Skeletal muscle tissue (tissue), 4 donors: ENCODE results near the gene HPCA. TPM values are rescaled to one million over a fixed set of nuclear protein-coding genes. Genes with fewer than 3 reads are reported as not detected.
A peak's percentile ranks its signal among the peaks of the same experiment; 100 is the strongest.

ENCODE experiments used
- H3K27ac ChIP-seq: one replicate; pipeline ENCODE4 v1.7.0; 2013; ENCODE audit warnings: mild to moderate bottlenecking, low read depth, low read length, inconsistent platforms
- H3K27me3 ChIP-seq, 3 donors: one replicate each; pipeline ENCODE4 v1.7.0; 2013; ENCODE audit warnings: low read length in 3 of 3; ENCODE audit not compliant: control insufficient read depth in 3 of 3, insufficient read depth in 3 of 3
- H3K36me3 ChIP-seq, 3 donors: one replicate each; pipeline ENCODE4 v1.7.0; 2013; ENCODE audit warnings: low read length in 3 of 3; ENCODE audit not compliant: control insufficient read depth in 3 of 3, insufficient read depth in 3 of 3
- H3K4me1 ChIP-seq, 3 donors: one replicate each; pipeline ENCODE4 v1.7.0; 2013; ENCODE audit warnings: low read length in 3 of 3, mild to moderate bottlenecking in 3 of 3; ENCODE audit not compliant: control insufficient read depth in 3 of 3, insufficient read depth in 3 of 3
- H3K4me3 ChIP-seq, 3 donors: one replicate each; pipeline ENCODE4 v1.7.0; 2013; ENCODE audit warnings: low read length in 3 of 3
- H3K9ac ChIP-seq, 3 donors: one replicate each; pipeline ENCODE4 v1.7.0; 2013; ENCODE audit warnings: low read length in 3 of 3, mild to moderate bottlenecking in 3 of 3, moderate library complexity in 2 of 3, low read depth in 1 of 3
- H3K9me3 ChIP-seq, 3 donors: one replicate each; pipeline ENCODE4 v1.7.0; 2013; ENCODE audit warnings: low read length in 3 of 3; ENCODE audit not compliant: control insufficient read depth in 3 of 3
- total RNA-seq: library from RNA; depleted of rRNA; stranded (reverse); fragments of >200 nt; gene quantifications from one replicate; pipeline ENCODE4 v1.2.3, GENCODE V29; 2014
- donor health status: Osteomylitis.

The HPCA gene
- total RNA-seq, 1 donor from 2014 or later, result not detected

- Histone ChIP-seq H3K4me1 (peaks cover 0 to 6% (median 0%) of the 10 kb centered on the region in 3 donors), H3K4me3 (no peak overlapping the region), H3K27ac (no peak overlapping the region), H3K9ac (no peak overlapping the region), H3K36me3 (no peaks in the 10 kb centered on the region), H3K27me3 (peaks cover 60 to 63% (median 62%) of the 10 kb centered on the region in 3 donors), H3K9me3 (no peaks in the 10 kb centered on the region)
Observed at GRCh38 chr1:32888677-32889420, 2.6 kb downstream of the HPCA start.

- Histone ChIP-seq H3K27ac (no peak overlapping the region), H3K9me3 (no peaks in the 10 kb centered on the region), H3K4me3 (no peak overlapping the region), H3K9ac (no peak overlapping the region), H3K36me3 (no peaks in the 10 kb centered on the region), H3K4me1 (peaks cover 0 to 6% (median 0%) of the 10 kb centered on the region in 3 donors), H3K27me3 (peaks cover 58 to 66% (median 62%) of the 10 kb centered on the region in 3 donors)
Observed at GRCh38 chr1:32889731-32890278, 3.5 kb downstream of the HPCA start.

- Histone ChIP-seq H3K9ac (no peak overlapping the region), H3K27ac (no peak overlapping the region), H3K9me3 (no peaks in the 10 kb centered on the region), H3K4me3 (no peak overlapping the region), H3K4me1 (peaks cover 0 to 6% (median 0%) of the 10 kb centered on the region in 3 donors), H3K27me3 (peaks cover 49 to 68% (median 56%) of the 10 kb centered on the region in 3 donors), H3K36me3 (no peaks in the 10 kb centered on the region)
Observed at GRCh38 chr1:32890516-32891240, 4.4 kb downstream of the HPCA start.

- peaks cover 45 to 65% (median 51%) of the 10 kb centered on the region in 3 donors for H3K27me3 ChIP-seq
- no peaks in the 10 kb centered on the region for H3K36me3 ChIP-seq
- no peaks in the 10 kb centered on the region for H3K9me3 ChIP-seq
- H3K4me1 ChIP-seq, result peaks cover 0 to 6% (median 0%) of the 10 kb centered on the region in 3 donors
- H3K27ac ChIP-seq, result no peak overlapping the region
- H3K9ac ChIP-seq, result no peak overlapping the region
- H3K4me3 ChIP-seq, result no peak overlapping the region
Observed at GRCh38 chr1:32891241-32891570, 4.9 kb downstream of the HPCA start.

- Histone ChIP-seq H3K27ac (no peak overlapping the region), H3K27me3 (peaks cover 44 to 64% (median 50%) of the 10 kb centered on the region in 3 donors), H3K36me3 (no peaks in the 10 kb centered on the region), H3K9me3 (no peaks in the 10 kb centered on the region), H3K9ac (no peak overlapping the region), H3K4me3 (no peak overlapping the region), H3K4me1 (peaks cover 0 to 6% (median 0%) of the 10 kb centered on the region in 3 donors)
Observed at GRCh38 chr1:32891630-32892029, 5.3 kb downstream of the HPCA start.

GRCh38 chr1:32892368-32893197 is 6.3 kb downstream of the HPCA start:
- peak overlapping the region in 1 of 3 donors; percentile 40 for H3K9ac ChIP-seq
- H3K4me1 ChIP-seq, result peaks cover 0 to 6% (median 0%) of the 10 kb centered on the region in 3 donors
- H3K27ac ChIP-seq, result no peak overlapping the region
- no peaks in the 10 kb centered on the region for H3K9me3 ChIP-seq
- H3K36me3 ChIP-seq, result no peaks in the 10 kb centered on the region
- peak overlapping the region in 2 of 3 donors; percentile 22 to 27 for H3K4me3 ChIP-seq
- H3K27me3 ChIP-seq, result peaks cover 34 to 58% (median 40%) of the 10 kb centered on the region in 3 donors

GRCh38 chr1:32893198-32894018 is 7.1 kb downstream of the HPCA start:
- peak overlapping the region in 1 of 3 donors; percentile 40 for H3K9ac ChIP-seq
- peaks cover 29 to 52% (median 33%) of the 10 kb centered on the region in 3 donors for H3K27me3 ChIP-seq
- no peaks in the 10 kb centered on the region for H3K9me3 ChIP-seq
- H3K27ac ChIP-seq, result no peak overlapping the region
- H3K36me3 ChIP-seq, result no peaks in the 10 kb centered on the region
- peak overlapping the region; percentile 40 to 48 (median 41) for H3K4me3 ChIP-seq
- H3K4me1 ChIP-seq, result peaks cover 0 to 6% (median 0%) of the 10 kb centered on the region in 3 donors

GRCh38 chr1:32894019-32894600 is 7.8 kb downstream of the HPCA start:
- Histone ChIP-seq H3K4me1 (peaks cover 0 to 6% (median 0%) of the 10 kb centered on the region in 3 donors), H3K9ac (no peak overlapping the region), H3K4me3 (no peak overlapping the region), H3K9me3 (no peaks in the 10 kb centered on the region), H3K36me3 (no peaks in the 10 kb centered on the region), H3K27ac (no peak overlapping the region), H3K27me3 (peaks cover 28 to 48% (median 29%) of the 10 kb centered on the region in 3 donors)
